GM21786 (cell line): ENCODE data around the gene ENTPD6.
"Not testable (repeated sequence)": the region's sequence is repeated elsewhere in the genome, so short reads cannot be mapped to it uniquely, and the experiment has no call there.

Experiments used
- ATAC-seq: cut with Tn5 transposase; IDR thresholded peaks from one replicate; pipeline ENCODE4 v1.9.1; 2021; ENCODE audit not compliant: unreplicated experiment

The ENTPD6 gene

DNA sequence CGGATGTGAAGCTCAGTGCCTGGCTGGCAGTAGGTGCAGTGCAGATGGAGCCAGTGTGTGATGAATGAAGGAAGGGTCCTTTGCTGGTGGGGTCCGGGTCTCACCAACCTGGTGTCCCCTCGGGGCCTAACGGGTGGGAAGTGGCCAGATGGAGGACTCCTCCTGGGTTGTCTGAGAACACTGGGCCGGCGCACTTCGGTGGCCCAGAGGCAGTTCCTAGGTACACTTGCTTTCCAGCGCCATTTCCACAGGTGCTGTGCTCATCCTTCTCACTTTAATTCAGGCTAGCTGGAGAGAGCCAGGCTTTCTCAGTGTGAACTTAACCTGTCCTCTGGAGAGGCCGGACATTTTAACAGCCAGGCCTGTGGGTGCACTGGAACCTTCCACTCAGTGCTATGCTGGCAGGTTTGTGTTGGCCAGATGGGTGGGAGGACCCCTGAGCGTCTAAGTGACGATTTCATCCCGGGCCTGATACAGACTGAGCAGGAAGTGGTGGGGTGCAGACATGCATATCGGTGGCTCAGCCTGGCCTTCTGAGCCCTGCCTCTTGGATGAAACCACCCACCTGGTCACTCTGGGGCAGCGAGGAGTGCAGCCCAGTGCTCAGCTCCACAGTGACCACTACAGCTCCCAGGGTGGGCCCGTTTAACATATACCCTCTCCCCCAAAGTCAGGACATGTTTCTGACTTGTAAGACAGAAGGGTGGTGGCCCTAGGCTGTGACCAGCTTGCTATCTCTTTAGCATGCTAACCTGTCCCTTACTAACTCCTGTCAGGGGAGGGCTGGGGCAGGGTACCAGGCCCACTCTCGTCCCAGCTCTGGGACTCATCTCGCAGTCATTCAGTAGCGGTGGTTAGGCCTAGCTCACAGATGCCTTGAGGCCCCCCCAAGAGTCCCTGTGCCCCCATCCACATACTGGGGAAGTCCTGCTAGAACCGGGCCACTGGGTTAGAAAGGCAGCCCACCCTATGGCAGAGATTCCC is 44.2 kb downstream of the ENTPD6 start:
- ATAC-seq: no peak

- ATAC-seq: not testable (repeated sequence)
Observed at GRCh38 chr20:25240851-25241658, 45.5 kb downstream of the ENTPD6 start.

DNA sequence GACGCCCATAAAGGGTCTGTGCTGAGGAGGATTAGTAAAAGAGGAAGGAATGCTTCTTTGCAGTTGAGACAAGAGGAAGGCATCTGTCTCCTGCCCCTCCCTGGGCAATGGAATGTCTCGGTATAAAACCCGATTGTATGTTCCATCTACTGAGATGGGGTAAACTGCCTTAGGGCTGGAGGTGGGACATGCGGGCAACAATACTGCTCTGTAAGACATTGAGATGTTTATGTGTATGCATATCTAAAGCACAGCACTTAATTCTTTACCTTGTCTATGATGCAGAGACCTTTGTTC is 46.1 kb downstream of the ENTPD6 start:
- ATAC-seq: not testable (repeated sequence)

GRCh38 chr20:25242231-25242630 is 46.7 kb downstream of the ENTPD6 start:
- no peak for ATAC-seq

DNA sequence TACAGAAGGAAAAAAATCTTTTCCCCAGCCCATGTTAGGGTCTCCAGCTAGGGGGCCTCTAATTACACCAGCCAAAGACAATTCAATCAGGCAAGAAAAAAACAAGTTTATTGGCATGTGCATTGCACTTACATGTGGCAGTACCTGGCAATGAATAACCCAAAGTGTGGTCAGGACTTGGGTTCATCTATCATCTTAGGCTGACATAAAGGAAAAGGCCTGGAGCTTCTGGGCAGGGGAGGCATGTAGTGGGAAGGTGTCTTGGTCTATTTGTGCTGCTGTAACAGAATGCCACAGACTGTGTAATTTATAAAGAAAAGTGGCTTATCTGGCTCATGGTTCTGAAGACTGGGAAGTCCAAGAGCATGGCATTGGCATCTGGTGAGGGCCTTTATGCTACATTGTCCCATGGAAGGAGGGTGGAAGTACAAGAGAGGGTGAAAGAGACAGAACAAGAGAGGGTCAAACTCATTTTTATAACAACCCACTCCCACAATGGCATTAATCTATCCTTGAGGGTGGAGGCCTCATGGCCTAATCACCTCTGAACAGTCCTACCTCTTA is 48.0 kb downstream of the ENTPD6 start:
- no peak for ATAC-seq

GRCh38 chr20:25244976-25245375 is 49.5 kb downstream of the ENTPD6 start:
- ATAC-seq: no peak

GRCh38 chr20:25245461-25245860 is 49.9 kb downstream of the ENTPD6 start:
- ATAC-seq: no peak

GRCh38 chr20:25246182-25246999 is 50.9 kb downstream of the ENTPD6 start:
- peak; percentile 36 for ATAC-seq

GRCh38 chr20:25247000-25247517 is 51.5 kb downstream of the ENTPD6 start:
- peak; percentile 3 for ATAC-seq

GRCh38 chr20:25247518-25247955 is 52.0 kb downstream of the ENTPD6 start:
- peak; percentile 34 for ATAC-seq

DNA sequence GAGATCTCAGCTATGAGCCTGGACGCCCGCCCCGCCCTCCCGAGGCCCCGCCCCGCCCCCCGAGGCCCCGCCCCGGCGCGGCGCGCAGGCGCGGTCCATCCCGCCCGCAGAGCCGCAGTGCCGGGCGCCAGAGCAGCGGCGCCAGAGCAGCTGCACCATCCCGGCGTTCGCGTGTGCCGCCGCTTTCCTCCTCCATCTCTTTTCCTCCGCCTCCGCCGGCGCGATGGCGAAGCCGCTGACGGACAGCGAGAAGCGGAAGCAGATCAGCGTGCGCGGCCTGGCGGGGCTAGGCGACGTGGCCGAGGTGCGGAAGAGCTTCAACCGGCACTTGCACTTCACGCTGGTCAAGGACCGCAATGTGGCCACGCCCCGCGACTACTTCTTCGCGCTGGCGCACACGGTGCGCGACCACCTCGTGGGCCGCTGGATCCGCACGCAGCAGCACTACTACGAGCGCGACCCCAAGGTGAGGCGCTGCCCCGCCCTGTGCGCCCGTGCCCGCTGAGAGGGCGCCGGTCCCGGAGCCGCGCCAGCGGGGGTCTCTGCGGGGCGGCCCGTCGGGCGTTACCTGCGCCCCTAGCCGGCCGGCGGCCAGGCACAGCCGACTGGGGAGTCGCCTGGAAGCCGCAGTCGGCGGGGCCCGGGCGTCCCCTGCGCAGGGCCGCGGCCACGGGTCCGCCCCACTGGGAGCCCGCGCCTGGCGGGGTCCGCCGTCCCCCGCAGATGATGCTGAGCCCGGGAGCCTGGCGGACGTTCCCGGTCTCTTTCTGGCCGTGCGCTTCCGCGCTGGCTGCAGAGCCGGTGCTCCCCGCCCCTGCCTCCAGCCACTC is 52.7 kb downstream of the ENTPD6 start, which contains the start of gene PYGB:
Gene PYGB (plus strand): TSS at position 130 of the 830 bp plus-strand sequence. CDS start 94 bp downstream, at position 224.
- peak; percentile 55 for ATAC-seq

- no peak for ATAC-seq
Observed at GRCh38 chr20:25248786-25249172, 53.3 kb downstream of the ENTPD6 start.

DNA sequence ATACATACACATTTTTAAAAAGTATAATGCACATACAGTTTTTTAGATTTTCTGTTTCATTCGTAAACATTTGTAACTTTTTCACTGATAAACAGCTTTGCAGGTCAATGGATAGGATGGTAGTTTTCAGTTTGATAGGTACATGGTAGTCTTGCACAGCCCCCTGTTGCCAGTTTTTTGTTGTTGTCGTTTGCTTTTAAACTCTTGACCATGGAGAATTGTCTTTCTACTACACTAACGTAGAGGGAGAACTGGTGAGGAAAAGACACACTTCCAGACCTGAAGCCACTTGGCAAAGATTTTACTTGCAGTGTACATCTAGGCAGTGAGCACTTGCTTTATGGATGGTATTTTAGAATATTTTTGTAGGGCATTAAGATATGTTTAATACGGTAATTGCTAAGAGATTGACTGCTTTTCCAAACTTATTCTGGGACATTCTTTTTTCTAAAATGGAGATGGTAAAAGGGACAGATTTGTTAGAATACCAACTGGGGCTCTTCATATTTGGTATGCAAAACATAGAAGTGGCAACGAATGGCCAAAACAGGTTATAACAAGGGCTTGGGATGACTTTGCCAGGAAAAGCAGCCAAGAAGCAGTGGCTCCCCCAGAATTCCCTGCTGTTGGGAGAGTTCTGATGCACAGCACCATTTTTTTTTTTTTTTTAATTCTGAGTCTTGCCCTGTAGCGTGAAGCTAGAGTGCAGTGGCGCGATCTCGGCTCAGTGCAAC is 53.9 kb downstream of the ENTPD6 start:
- ATAC-seq: no peak

GRCh38 chr20:25250508-25250907 is 55.0 kb downstream of the ENTPD6 start:
- no peak for ATAC-seq

- no peak for ATAC-seq
Observed at GRCh38 chr20:25251019-25251418, 55.5 kb downstream of the ENTPD6 start.

DNA sequence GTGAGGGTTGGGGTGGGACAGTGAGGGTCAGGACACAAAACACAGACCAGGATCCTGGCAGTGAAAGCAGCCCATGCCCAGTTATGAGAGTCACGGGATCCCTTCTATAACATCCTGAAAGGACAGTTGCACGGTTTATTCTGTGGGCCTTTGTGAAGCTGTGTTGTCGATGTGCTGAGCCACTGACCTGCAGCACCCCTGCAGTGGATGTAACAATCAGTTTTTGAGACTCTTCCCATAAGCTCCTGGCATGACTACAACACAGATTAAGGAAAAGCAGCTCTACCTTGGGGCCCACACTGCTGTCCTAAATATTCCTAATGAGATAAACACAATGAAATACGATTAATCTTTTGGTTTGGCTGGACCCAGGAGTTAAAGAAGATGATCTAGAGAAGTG is 56.0 kb downstream of the ENTPD6 start:
- ATAC-seq: no peak

DNA sequence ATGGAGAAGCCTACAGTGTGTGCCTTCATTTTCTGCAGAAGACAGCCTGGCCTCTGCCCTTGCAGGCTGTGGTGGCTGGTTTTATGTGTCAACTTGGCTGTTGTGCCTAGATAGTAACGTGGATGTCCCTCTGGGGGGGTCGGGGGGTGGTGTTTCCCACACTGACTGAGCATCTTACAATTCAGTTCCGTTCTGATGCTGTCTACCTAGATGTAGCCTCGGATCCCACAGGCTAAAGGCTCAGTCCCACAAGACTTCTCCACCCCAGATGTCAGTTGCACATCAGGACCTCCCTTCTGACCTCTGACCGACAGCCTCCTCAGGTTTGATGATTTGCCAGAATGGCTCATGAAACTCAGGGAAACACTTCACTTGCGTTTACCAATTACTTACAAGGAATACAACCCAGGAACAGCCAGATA is 56.7 kb downstream of the ENTPD6 start:
- no peak for ATAC-seq

GRCh38 chr20:25252686-25253421 is 57.3 kb downstream of the ENTPD6 start:
- no peak for ATAC-seq
